ENCODE results near the gene ANXA8L1.
"Not testable (repeated sequence)": the region's sequence is repeated elsewhere in the genome, so short reads cannot be mapped to it uniquely, and the experiment has no call there.

The ANXA8L1 gene, protein sequence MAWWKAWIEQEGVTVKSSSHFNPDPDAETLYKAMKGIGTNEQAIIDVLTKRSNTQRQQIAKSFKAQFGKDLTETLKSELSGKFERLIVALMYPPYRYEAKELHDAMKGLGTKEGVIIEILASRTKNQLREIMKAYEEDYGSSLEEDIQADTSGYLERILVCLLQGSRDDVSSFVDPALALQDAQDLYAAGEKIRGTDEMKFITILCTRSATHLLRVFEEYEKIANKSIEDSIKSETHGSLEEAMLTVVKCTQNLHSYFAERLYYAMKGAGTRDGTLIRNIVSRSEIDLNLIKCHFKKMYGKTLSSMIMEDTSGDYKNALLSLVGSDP

DNA sequence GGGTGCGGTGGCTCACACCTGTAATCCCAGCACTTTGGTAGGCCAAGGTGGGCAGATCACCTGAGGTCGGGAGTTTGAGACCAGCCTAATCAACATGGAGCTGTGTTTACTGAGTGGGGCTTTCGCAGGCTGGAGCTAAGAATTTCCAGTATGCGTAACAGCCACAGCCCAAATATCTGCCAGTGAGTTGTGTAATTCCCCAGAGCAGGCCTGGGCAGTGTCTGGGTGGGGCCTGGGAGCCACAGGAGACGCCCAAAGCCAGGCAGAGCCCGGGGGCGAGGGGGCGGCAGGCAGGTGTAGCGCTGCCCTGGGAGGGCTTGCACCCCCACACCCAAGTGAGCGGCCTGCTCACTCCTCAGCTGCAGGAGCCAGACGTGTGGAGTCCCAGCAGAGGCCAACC lies at the start of gene ANXA8L1:
Gene ANXA8L1, plus strand, starts transcription at position 371 of the 400 bp plus-strand sequence. CDS start 76 bp downstream, outside the sequence.
- not testable (repeated sequence) for H3K9me3 ChIP-seq (ENCODE audit: control insufficient read depth, low read depth, low read length); H3K27ac ChIP-seq (ENCODE audit: low read length); H3K9ac ChIP-seq (ENCODE audit: low read length); H3K4me3 ChIP-seq (ENCODE audit: low read length); H3K4me1 ChIP-seq (ENCODE audit: control insufficient read depth, low read depth, low read length); H3K36me3 ChIP-seq (ENCODE audit: control insufficient read depth, low read depth, low read length); H3K27me3 ChIP-seq (ENCODE audit: control insufficient read depth, insufficient read depth, low read length)

DNA sequence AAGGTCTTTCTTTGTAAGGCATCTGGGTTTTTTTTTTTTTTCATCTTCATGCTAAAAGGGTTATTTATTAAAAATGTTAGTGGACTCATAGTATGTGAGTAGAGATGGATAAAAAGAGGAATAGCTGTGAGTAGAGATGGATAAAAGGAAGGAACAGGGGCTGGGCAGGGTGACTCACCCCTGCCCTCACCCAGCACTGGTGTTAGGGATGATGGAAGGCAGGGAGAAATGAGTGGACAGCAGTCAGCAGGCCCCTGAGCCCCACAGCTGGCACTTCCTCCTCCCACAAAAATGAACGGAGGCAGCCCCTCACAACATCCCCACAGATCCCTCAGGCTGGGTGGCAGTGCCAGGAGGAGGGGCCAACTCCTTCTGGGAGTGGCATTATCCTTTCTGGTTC lies 49.5 kb upstream of the ANXA8L1 start:
- Histone ChIP-seq H3K9ac (ENCODE audit: low read length) (no peak overlapping the region), H3K36me3 (ENCODE audit: control insufficient read depth, low read depth, low read length) (no peaks in the 10 kb centered on the region), H3K27me3 (ENCODE audit: control insufficient read depth, insufficient read depth, low read length) (no peaks in the 10 kb centered on the region), H3K4me3 (ENCODE audit: low read length) (no peak overlapping the region), H3K27ac (ENCODE audit: low read length) (no peak overlapping the region), H3K4me1 (ENCODE audit: control insufficient read depth, low read depth, low read length) (no peaks in the 10 kb centered on the region), H3K9me3 (ENCODE audit: control insufficient read depth, low read depth, low read length) (no peaks in the 10 kb centered on the region)

DNA sequence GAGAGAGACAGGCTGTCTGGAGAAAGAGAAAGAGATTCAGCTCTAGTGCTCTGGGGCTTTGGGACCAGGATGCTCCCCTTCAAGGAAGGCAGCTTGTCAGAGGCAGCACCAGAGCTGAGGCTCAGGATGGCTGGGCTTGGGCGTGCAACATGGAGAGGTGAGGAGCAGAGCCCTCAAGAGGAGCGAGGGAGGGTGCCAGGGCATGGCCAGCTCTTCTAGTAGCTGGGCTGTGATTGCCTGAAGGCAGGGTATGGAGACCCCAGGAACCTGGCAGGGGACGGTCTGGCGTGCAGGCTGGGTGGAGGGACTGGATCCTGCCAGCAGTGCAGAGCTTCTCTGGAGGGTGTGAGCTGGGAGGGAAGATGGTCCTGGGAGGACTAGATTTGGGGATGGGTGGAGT lies 48.6 kb upstream of the ANXA8L1 start:
- Histone ChIP-seq H3K9me3 (ENCODE audit: control insufficient read depth, low read depth, low read length) (no peaks in the 10 kb centered on the region), H3K4me3 (ENCODE audit: low read length) (no peak overlapping the region), H3K4me1 (ENCODE audit: control insufficient read depth, low read depth, low read length) (no peaks in the 10 kb centered on the region), H3K27ac (ENCODE audit: low read length) (no peak overlapping the region), H3K9ac (ENCODE audit: low read length) (no peak overlapping the region), H3K36me3 (ENCODE audit: control insufficient read depth, low read depth, low read length) (no peaks in the 10 kb centered on the region), H3K27me3 (ENCODE audit: control insufficient read depth, insufficient read depth, low read length) (no peaks in the 10 kb centered on the region)

DNA sequence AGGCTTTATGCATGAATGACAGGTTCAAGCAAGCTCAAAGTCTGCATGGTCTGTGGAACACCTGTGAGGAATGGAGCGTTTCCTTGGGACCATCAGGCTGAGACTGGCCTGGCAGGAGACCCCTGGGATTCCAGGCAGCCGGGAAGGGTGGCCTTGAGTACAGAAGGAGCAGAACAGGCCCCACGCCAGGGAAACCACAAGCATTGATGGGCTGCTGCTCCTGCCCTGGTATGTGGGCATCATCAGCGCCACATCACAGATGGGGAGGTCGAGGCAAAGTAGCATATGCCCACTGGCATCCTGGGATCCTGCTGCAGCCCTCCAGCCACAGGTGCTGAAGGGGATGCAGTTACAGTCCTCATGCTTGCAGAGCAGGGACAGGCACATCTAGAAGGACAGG lies 47.9 kb upstream of the ANXA8L1 start:
- H3K9ac ChIP-seq (ENCODE audit: low read length): no peak overlapping the region
- H3K27me3 ChIP-seq (ENCODE audit: control insufficient read depth, insufficient read depth, low read length): no peaks in the 10 kb centered on the region
- no peaks in the 10 kb centered on the region for H3K36me3 ChIP-seq (ENCODE audit: control insufficient read depth, low read depth, low read length)
- H3K4me1 ChIP-seq (ENCODE audit: control insufficient read depth, low read depth, low read length): no peaks in the 10 kb centered on the region
- no peak overlapping the region for H3K4me3 ChIP-seq (ENCODE audit: low read length)
- H3K27ac ChIP-seq (ENCODE audit: low read length): no peak overlapping the region
- no peaks in the 10 kb centered on the region for H3K9me3 ChIP-seq (ENCODE audit: control insufficient read depth, low read depth, low read length)

DNA sequence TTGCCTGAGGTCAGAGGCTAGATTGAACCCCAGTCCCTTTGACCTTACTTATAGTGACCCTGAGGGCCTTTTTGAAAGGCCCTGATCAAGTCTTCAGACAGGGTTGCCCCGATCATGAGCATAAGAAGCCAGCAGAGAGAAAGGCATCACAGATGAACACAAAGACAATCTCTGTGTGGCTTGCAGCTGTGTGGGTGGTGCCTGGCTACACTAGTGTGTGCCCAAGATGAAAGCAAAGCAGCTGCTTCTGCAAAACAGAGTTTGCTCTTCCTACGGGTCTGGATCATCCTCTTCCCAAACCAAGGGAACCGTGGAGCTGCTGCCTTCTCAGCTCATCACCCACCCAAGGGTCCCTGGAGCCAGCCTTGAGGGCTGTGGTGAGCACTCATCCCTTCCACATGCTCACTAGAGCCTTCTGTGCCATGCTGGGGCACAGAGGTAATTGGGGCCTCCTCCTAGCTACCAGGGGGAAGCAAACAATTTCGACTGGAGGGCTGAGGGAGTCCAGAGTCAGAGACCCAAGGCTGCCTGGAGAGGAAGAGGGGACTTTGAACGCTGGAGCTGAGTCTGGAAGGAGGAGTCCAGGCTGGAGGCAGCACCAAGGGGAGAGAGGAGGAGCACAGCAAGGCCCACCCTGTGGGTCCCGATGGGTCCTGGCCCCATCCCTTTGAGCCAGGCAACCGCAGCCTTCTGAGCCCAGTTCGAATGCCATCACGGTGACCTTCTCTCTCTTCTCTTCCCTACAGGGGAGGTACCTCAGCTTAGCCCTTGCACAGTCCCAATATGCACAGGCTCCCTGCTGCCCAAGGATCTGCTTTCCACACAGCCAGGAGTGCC lies 46.5 kb upstream of the ANXA8L1 start:
- Histone ChIP-seq H3K27me3 (ENCODE audit: control insufficient read depth, insufficient read depth, low read length) (no peaks in the 10 kb centered on the region), H3K27ac (ENCODE audit: low read length) (no peak overlapping the region), H3K4me1 (ENCODE audit: control insufficient read depth, low read depth, low read length) (no peaks in the 10 kb centered on the region), H3K36me3 (ENCODE audit: control insufficient read depth, low read depth, low read length) (no peaks in the 10 kb centered on the region), H3K9me3 (ENCODE audit: control insufficient read depth, low read depth, low read length) (no peaks in the 10 kb centered on the region), H3K4me3 (ENCODE audit: low read length) (no peak overlapping the region), H3K9ac (ENCODE audit: low read length) (no peak overlapping the region)

DNA sequence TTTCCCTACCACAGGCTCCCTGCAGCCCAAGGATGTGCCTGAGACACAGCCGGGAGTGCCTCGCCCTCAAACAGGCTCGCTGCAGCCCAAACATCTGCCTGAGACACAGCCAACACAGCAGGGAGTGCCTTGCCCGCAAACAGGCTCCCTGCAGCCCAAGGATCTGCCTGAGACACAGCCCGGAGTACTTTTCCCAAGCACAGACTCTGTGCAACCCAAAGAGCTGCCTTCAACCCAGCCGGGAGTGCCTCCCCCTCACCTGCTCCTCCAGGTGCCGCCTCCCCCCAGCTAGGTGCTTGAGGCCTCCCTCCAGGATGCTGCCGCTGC lies 45.9 kb upstream of the ANXA8L1 start:
- Histone ChIP-seq H3K36me3 (ENCODE audit: control insufficient read depth, low read depth, low read length) (no peaks in the 10 kb centered on the region), H3K27ac (ENCODE audit: low read length) (no peak overlapping the region), H3K4me1 (ENCODE audit: control insufficient read depth, low read depth, low read length) (no peaks in the 10 kb centered on the region), H3K9me3 (ENCODE audit: control insufficient read depth, low read depth, low read length) (no peaks in the 10 kb centered on the region), H3K4me3 (ENCODE audit: low read length) (no peak overlapping the region), H3K9ac (ENCODE audit: low read length) (no peak overlapping the region), H3K27me3 (ENCODE audit: control insufficient read depth, insufficient read depth, low read length) (no peaks in the 10 kb centered on the region)

DNA sequence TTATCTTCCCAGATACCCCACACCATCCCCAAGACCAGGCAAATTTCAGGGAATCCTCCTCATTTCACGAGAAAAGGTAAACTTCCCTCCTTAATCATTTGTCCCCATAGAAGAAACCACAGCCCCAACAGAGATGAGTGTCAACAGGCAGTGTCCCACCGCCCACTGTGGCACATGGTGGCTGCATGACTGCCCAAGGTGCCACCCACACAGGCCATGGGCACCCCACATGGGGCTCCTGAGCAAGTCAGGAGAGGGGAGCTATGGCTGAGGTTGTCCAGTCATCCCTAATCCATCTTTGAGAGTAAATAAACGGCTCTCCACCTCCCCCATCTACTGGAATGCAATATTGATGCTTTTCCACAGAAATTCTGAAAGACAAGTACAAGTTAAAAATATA lies 44.7 kb upstream of the ANXA8L1 start:
- H3K4me3 ChIP-seq (ENCODE audit: low read length): no peak overlapping the region
- H3K27me3 ChIP-seq (ENCODE audit: control insufficient read depth, insufficient read depth, low read length): no peaks in the 10 kb centered on the region
- no peak overlapping the region for H3K9ac ChIP-seq (ENCODE audit: low read length)
- H3K9me3 ChIP-seq (ENCODE audit: control insufficient read depth, low read depth, low read length): no peaks in the 10 kb centered on the region
- no peaks in the 10 kb centered on the region for H3K36me3 ChIP-seq (ENCODE audit: control insufficient read depth, low read depth, low read length)
- H3K27ac ChIP-seq (ENCODE audit: low read length): no peak overlapping the region
- no peaks in the 10 kb centered on the region for H3K4me1 ChIP-seq (ENCODE audit: control insufficient read depth, low read depth, low read length)

DNA sequence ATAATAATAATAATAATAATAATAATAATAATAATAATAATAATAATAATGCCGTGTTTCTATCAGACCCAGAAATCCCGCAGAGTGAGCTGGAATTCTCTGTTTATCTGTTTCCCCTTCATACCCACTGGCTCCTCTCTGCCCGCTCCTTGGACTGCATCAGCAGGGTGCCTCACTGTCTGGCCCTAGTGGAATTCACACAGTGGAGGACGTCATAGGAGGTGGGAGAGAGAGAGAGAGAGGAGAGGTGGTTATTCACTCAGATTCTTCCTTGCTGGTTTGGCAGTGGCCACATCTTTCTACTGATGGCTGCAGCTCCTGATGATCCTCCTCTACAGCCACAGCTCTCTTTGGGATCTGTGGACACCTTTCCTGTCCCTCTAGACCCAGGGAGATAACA lies 10.1 kb upstream of the ANXA8L1 start:
- H3K4me1 ChIP-seq (ENCODE audit: control insufficient read depth, low read depth, low read length); H3K9ac ChIP-seq (ENCODE audit: low read length); H3K27ac ChIP-seq (ENCODE audit: low read length); H3K36me3 ChIP-seq (ENCODE audit: control insufficient read depth, low read depth, low read length); H3K4me3 ChIP-seq (ENCODE audit: low read length); H3K27me3 ChIP-seq (ENCODE audit: control insufficient read depth, insufficient read depth, low read length); H3K9me3 ChIP-seq (ENCODE audit: control insufficient read depth, low read depth, low read length): not testable (repeated sequence)

DNA sequence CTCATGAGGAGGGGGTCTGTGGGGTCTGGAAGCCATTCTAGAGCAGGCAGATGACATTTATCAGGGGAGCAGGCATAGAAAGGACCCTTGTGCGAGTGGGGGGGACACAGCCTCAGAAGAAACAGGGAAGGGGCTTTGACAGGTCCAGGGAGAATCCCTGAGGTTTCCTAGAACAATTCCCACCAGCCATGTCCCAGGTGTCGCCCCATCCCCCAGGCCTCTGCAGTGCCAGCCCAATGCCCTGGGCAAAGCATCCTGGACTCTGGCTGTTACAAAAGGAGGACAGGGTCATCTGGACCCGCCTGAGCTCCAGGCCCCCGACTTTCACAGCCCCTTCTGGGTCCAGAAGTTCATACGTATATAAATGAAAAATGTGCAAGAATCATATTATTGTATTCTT lies 8.4 kb upstream of the ANXA8L1 start:
- not testable (repeated sequence) for H3K9me3 ChIP-seq (ENCODE audit: control insufficient read depth, low read depth, low read length); H3K27ac ChIP-seq (ENCODE audit: low read length); H3K36me3 ChIP-seq (ENCODE audit: control insufficient read depth, low read depth, low read length); H3K9ac ChIP-seq (ENCODE audit: low read length); H3K27me3 ChIP-seq (ENCODE audit: control insufficient read depth, insufficient read depth, low read length); H3K4me1 ChIP-seq (ENCODE audit: control insufficient read depth, low read depth, low read length); H3K4me3 ChIP-seq (ENCODE audit: low read length)

DNA sequence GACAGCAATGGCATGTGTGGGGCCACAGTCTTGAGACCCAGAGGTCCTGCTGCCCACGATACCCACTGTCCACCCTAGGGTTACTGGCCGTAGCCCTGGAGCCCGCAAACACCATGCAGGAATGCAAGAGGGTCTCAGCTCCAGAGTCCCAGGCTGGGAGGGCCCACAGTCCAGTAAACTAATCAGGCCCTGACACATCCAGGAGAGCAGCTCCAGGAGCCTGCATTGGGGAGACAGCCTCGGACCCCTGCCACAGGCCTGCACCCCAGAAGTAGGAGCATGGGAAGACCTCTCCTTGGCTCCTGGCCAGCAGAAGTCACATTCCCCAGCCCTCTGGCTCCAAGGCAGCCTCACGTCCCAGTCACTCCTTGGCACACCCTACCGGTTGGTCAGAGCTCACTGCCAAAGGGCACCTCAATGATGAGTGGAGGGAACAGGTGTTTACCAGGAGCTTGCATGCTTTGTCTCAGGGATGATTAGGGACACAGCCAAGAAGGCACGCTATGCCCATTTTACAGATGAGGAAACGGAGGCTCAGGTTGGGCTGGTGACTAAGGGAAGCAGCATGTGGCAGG lies 7.8 kb upstream of the ANXA8L1 start:
- H3K4me1 ChIP-seq (ENCODE audit: control insufficient read depth, low read depth, low read length); H3K9ac ChIP-seq (ENCODE audit: low read length); H3K9me3 ChIP-seq (ENCODE audit: control insufficient read depth, low read depth, low read length); H3K4me3 ChIP-seq (ENCODE audit: low read length); H3K27me3 ChIP-seq (ENCODE audit: control insufficient read depth, insufficient read depth, low read length); H3K36me3 ChIP-seq (ENCODE audit: control insufficient read depth, low read depth, low read length); H3K27ac ChIP-seq (ENCODE audit: low read length): not testable (repeated sequence)

DNA sequence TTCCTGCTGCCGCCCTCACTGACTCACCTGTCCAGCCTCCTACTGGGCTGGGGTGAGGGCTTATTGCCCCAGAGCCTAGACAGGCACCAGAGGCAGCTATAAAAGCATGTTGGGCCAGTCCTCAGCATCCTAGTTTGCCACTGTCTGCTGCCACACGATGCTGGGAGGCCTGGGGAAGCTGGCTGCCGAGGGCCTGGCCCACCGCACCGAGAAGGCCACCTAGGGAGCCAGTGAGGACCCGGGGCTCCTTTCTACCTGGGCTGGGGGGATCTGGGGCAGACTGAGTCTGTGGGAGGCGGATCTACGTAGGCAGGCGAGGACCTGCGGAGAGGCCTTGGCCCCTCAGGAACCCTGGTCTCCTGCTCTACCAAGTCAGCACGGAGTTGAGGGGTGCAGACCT lies 6.6 kb upstream of the ANXA8L1 start:
- not testable (repeated sequence) for H3K27ac ChIP-seq (ENCODE audit: low read length); H3K4me1 ChIP-seq (ENCODE audit: control insufficient read depth, low read depth, low read length); H3K4me3 ChIP-seq (ENCODE audit: low read length); H3K9me3 ChIP-seq (ENCODE audit: control insufficient read depth, low read depth, low read length); H3K27me3 ChIP-seq (ENCODE audit: control insufficient read depth, insufficient read depth, low read length); H3K36me3 ChIP-seq (ENCODE audit: control insufficient read depth, low read depth, low read length); H3K9ac ChIP-seq (ENCODE audit: low read length)

DNA sequence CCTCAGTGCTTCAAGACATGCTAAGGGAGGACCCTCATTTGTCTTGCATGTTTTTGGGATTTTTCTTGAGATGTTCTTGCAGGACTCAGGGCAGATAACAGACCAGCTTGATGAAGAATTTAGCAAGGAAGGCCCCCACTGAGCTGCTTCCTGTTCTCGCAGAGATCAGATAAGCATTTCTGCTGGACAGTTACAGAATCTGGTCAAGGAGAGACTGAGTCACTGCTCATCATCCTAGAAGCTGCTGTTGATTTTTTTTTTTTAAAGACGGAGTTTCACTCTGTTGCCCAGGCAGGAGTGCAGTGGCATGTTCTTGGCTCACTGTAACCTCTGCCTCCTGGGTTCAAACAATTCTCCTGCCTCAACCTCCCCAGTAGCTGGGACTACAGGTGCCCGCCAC lies 1.2 kb upstream of the ANXA8L1 start:
- not testable (repeated sequence) for H3K4me1 ChIP-seq (ENCODE audit: control insufficient read depth, low read depth, low read length); H3K27me3 ChIP-seq (ENCODE audit: control insufficient read depth, insufficient read depth, low read length); H3K4me3 ChIP-seq (ENCODE audit: low read length); H3K36me3 ChIP-seq (ENCODE audit: control insufficient read depth, low read depth, low read length); H3K9me3 ChIP-seq (ENCODE audit: control insufficient read depth, low read depth, low read length); H3K27ac ChIP-seq (ENCODE audit: low read length); H3K9ac ChIP-seq (ENCODE audit: low read length)

All from iPS-18a (cell line).